Naive B cell (primary cell): ENCODE measurements around the gene ARMC6. TPM values are rescaled to one million over a fixed set of nuclear protein-coding genes. Genes with fewer than 3 reads are reported as not detected.
A peak's percentile ranks its signal among the peaks of the same experiment; 100 is the strongest.
"Not testable (repeated sequence)": the region's sequence is repeated elsewhere in the genome, so short reads cannot be mapped to it uniquely, and the experiment has no call there.

ENCODE experiments used
- ATAC-seq, 2 donors: fragments of 150-1000 bp; cut with Tn5 transposase; 2 replicates each; pipeline ENCODE4 v1.10.0; 2021; ENCODE audit warnings: low read depth in 2 of 2, mild to moderate bottlenecking in 2 of 2, moderate library complexity in 2 of 2
- DNase-seq: peaks from one replicate; pipeline ENCODE4 v3.0.0; 2022
- H3K27ac Mint-ChIP-seq, 6 donors: one replicate each; pipeline ENCODE4 v1.8.0; 2020 to 2022; ENCODE audit warnings: mild to moderate bottlenecking in 6 of 6, mixed read lengths in 6 of 6, moderate library complexity in 5 of 6, inconsistent platforms in 2 of 6
- H3K27me3 Mint-ChIP-seq, 3 donors: one replicate each; pipeline ENCODE4 v1.8.0; 2021 to 2022; ENCODE audit warnings: mixed read lengths in 3 of 3, mild to moderate bottlenecking in 1 of 3
- H3K36me3 Mint-ChIP-seq, 2 donors: one replicate each; pipeline ENCODE4 v1.8.0; 2020 to 2022; ENCODE audit warnings: mixed read lengths in 2 of 2, inconsistent platforms in 1 of 2, mild to moderate bottlenecking in 1 of 2
- H3K4me1 Mint-ChIP-seq, 3 donors: one replicate each; pipeline ENCODE4 v1.8.0; 2020 to 2022; ENCODE audit warnings: mixed read lengths in 3 of 3, inconsistent platforms in 1 of 3, mild to moderate bottlenecking in 1 of 3, moderate library complexity in 1 of 3
- H3K4me3 Mint-ChIP-seq, 8 donors: one replicate each; pipeline ENCODE4 v1.8.0; 2020 to 2022; ENCODE audit warnings: mild to moderate bottlenecking in 8 of 8, mixed read lengths in 8 of 8, moderate library complexity in 8 of 8, inconsistent platforms in 2 of 8
- H3K9me3 Mint-ChIP-seq, 7 donors: one replicate each; pipeline ENCODE4 v1.8.0; 2020 to 2022; ENCODE audit warnings: mixed read lengths in 7 of 7, mild to moderate bottlenecking in 5 of 7, inconsistent platforms in 2 of 7, moderate library complexity in 1 of 7
- polyA plus RNA-seq, 6 donors: library from polyadenylated mRNA; unstranded; fragments of 300-500 nt; fragmentation: Illumina TruSeq; gene quantifications; one replicate each; pipeline ENCODE4 v1.2.3, GENCODE V29; 2021; ENCODE audit warnings: low read depth in 6 of 6

The ARMC6 gene
- polyA plus RNA-seq, 6 donors from 2014 or later, result 23.6 to 37.9 (median 28.6) TPM

DNA sequence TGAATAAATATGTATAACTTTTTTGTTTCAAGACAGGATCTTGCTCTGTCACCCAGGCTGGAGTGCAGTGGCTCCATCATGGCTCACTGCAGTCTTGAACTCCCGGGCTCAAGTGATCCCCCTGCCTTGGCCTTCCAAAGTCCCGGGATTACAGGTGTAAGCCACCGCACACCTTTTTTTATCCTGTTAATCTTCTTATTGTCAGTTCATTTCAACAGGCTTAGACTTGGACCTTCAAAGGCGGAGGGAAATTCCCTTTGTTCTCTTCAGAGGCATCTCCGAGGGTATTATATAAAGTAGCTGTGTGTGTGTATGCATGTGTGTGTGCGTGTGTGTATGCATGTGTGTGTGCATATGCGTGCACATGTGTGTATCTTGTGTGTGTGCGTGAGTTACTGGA, 35.1 kb upstream of the ARMC6 start:
- no peak overlapping the region for H3K4me3 Mint-ChIP-seq
- ATAC-seq (no peak), DNase-seq (no peak)
- H3K27ac Mint-ChIP-seq, result peak overlapping the region in 3 of 6 donors; percentile 36 to 80 (median 58)
- no peaks in the 10 kb centered on the region for H3K9me3 Mint-ChIP-seq
- H3K36me3 Mint-ChIP-seq, result peaks cover 8 to 33% of the 10 kb centered on the region in 2 donors
- H3K4me1 Mint-ChIP-seq, result peaks cover 4 to 11% (median 9%) of the 10 kb centered on the region in 3 donors
- H3K27me3 Mint-ChIP-seq, result no peaks in the 10 kb centered on the region

DNA sequence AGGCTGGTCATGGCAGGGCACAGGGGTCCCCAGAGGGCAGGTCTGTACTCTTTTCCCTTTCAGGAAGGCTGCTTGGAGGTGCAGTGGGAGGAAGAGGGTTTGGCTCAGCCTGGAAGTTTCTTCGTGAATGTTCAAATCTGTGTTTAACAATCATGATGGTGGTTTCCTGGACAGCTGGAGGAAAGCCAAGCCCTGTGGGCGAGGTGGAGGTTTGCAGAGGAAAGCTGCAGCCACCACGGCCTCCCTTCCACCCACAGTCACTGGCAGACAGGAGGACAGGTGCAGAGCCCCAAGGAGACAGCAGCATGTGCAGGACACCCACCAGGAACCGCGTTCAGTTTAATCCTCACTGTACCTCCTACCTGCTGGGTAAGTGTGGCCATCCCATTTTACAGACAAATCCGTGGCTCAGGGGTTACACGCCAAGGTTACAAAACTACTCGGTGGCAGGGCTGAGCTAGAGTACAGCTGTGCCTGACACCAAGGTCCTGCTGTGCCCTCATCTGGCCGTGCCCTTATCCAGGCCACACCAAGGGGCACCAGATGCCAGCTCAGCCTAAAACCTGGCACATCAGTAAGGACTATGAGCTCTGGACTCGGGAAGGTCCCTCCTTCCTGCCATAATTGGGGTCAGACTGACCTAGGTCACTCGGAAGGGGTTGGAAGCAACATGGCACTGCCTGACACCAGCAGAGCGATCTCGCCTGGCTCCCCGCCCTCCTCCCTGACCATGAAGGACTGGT, 34.2 kb upstream of the ARMC6 start:
- H3K9me3 Mint-ChIP-seq, result no peaks in the 10 kb centered on the region
- H3K4me1 Mint-ChIP-seq, result peaks cover 4 to 11% (median 9%) of the 10 kb centered on the region in 3 donors
- ATAC-seq (no peak), DNase-seq (no peak)
- peak overlapping the region in 2 of 6 donors; percentile 36 to 76 for H3K27ac Mint-ChIP-seq
- no peaks in the 10 kb centered on the region for H3K27me3 Mint-ChIP-seq
- H3K36me3 Mint-ChIP-seq, result peaks cover 8 to 28% of the 10 kb centered on the region in 2 donors
- H3K4me3 Mint-ChIP-seq, result peak overlapping the region in 1 of 8 donors; percentile 43

DNA sequence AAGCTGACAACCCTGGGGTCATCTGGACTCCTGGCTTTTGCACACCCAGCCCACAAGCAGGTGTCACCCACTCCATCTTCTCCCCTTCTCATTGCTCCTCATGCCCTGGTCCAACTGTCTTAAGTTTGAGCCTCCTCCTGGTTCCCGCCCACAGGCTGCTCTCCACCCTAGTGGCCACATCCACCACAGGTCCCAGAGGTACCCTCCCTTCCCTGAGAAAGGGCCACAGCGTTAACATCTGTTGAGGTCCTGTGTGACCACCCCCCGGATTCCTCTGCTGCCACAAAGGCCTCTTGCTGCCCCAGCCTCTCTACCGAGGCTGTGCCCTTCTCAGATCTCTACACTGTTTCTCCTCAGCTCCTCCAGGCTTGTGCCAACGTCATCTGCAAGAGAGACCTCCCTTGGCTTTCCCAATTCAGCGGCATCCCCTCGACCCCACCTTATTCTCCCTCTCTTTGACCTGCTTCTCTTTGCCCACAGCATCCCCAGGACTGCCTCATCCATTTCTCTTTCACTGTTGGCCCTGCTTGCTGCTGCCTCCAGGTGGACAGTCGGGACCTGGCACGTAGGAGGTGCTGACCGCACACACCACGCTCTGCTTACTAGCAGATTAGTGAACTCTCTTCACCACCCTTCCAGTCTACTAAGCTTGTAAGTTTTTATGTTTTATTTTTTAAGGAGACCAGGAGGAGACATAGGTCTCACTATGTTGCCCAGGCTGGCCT, 33.3 kb upstream of the ARMC6 start:
- DNase-seq (no peak), ATAC-seq (no peak)
- H3K4me3 Mint-ChIP-seq, result no peak overlapping the region

DNA sequence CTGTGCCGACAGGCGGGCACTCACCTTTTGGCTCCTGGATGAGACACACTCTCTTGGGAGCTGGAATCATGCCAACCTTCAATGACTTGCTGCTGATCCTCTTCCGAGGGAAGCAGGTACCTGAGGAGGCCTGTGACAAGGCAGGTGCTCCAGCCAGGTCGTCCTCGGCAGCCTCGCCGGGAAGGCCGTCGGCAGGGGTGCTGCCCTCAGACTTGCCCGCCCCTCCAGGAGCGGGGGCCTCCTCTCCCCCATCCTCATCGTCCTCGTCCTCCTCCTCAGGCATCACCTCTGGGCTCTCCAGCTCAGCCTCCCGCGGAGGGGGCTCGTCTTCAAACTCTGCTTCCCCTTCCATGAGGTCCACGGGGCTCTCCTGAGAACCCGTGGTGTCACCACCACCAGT, 29.3 kb upstream of the ARMC6 start:
- peak overlapping the region in 1 of 8 donors; percentile 66 for H3K4me3 Mint-ChIP-seq
- H3K9me3 Mint-ChIP-seq, result no peaks in the 10 kb centered on the region
- peaks cover 4 to 9% (median 6%) of the 10 kb centered on the region in 3 donors for H3K4me1 Mint-ChIP-seq
- DNase-seq (no peak), ATAC-seq (no peak)
- H3K27me3 Mint-ChIP-seq, result no peaks in the 10 kb centered on the region
- H3K27ac Mint-ChIP-seq, result no peak overlapping the region
- peaks cover 12 to 31% of the 10 kb centered on the region in 2 donors for H3K36me3 Mint-ChIP-seq

More for the DNA sequence above, 33.3 kb upstream of the ARMC6 start:
- H3K4me1 Mint-ChIP-seq, result peaks cover 4 to 11% (median 9%) of the 10 kb centered on the region in 3 donors
- H3K27me3 Mint-ChIP-seq, result no peaks in the 10 kb centered on the region
- no peaks in the 10 kb centered on the region for H3K9me3 Mint-ChIP-seq
- H3K36me3 Mint-ChIP-seq, result peaks cover 16 to 37% of the 10 kb centered on the region in 2 donors
- H3K27ac Mint-ChIP-seq, result peak overlapping the region in 2 of 6 donors; percentile 27 to 76

DNA sequence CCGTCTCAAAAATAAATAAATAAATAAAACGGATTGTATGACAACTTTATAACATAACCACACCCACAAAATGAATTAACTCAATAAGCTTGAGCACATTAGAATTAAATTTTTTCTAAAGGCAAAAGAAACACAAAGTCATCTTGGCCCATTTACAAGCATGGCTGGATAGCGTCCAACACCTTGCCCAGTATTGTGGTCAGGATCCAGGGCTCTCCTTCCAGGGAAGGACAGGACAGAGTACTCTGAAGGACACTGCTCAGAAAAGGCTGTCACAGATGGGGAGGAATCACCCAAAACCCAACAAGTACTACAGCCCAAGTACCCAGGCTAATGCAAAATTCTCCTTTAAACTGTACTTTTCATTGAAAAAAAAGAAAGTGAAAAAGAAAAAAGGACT, 27.2 kb upstream of the ARMC6 start:
- no peaks in the 10 kb centered on the region for H3K27me3 Mint-ChIP-seq
- H3K4me1 Mint-ChIP-seq, result no peaks in the 10 kb centered on the region
- no peaks in the 10 kb centered on the region for H3K9me3 Mint-ChIP-seq
- H3K27ac Mint-ChIP-seq, result no peak overlapping the region
- no peak for DNase-seq
- no peak overlapping the region for H3K4me3 Mint-ChIP-seq
- no peak for ATAC-seq
- peaks cover 27 to 33% of the 10 kb centered on the region in 2 donors for H3K36me3 Mint-ChIP-seq

DNA sequence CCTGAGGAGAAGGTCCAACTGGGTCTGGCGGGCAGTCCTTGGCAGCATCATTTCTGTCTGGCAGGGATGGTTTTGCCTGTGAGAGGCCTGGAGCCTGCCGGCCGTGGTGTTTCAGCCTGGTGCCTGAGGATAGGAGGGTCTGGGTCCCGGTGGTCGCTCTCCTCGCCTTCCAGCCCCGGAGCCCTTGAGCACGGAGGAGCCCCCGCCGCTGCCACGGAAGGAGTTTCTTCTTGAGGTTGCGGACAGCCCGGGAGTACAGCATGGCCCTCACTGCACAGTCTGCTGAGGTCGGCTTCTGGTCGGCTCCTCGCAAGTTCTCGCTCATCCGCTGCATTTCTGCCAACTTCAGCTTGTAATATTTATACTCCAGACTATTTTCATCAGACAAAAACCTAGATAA, 23.5 kb upstream of the ARMC6 start:
- ATAC-seq (no peak), DNase-seq (no peak)
- Mint-ChIP-seq H3K27ac (no peak overlapping the region), H3K27me3 (no peaks in the 10 kb centered on the region), H3K36me3 (peaks cover 29 to 30% of the 10 kb centered on the region in 2 donors), H3K4me1 (no peaks in the 10 kb centered on the region), H3K9me3 (no peaks in the 10 kb centered on the region), H3K4me3 (no peak overlapping the region)

DNA sequence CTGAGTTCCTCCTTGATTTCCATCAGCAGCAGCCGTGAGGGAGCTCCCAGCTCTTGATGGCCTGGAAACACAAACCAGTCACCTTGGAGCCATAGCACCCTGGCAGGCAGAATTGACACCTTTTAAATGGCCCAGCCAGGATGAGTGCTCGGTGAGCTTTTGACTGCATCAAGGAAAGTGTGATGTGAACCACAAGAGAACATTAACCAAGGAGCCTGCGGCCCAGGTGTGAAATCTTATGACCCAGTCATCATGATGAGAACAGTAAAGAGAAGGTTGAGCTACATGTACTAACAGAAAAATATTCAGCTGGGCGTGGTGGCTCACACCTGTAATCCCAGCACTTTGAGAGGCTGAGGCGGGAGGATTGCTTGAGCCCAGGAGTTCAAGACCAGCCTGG, 22.9 kb upstream of the ARMC6 start:
- DNase-seq (no peak), ATAC-seq (no peak)
- H3K36me3 Mint-ChIP-seq, result peaks cover 26 to 27% of the 10 kb centered on the region in 2 donors
- H3K4me1 Mint-ChIP-seq, result peaks cover 0 to 1% (median 0%) of the 10 kb centered on the region in 3 donors
- no peaks in the 10 kb centered on the region for H3K9me3 Mint-ChIP-seq
- H3K4me3 Mint-ChIP-seq, result peak overlapping the region in 1 of 8 donors; percentile 56
- H3K27ac Mint-ChIP-seq, result no peak overlapping the region
- H3K27me3 Mint-ChIP-seq, result no peaks in the 10 kb centered on the region

DNA sequence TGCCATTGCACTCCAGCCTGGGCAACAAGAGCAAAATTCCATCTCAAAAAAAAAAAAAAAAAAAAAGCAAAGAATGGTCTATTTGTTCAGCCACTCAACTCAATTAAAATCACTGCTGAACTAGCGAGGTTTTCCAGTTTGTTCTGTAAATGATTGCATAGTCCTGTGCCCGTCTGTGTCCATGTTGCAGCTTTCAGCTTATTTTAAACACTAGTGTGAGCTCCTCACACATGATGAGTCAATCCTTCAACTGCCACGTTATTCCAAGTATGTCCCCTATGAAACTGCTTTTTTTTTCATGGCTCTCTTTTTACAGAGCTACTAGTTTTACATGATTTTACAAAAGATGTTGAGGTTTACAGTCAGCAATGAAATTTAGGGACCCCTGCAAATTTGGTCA, 12.3 kb upstream of the ARMC6 start:
- no peaks in the 10 kb centered on the region for H3K9me3 Mint-ChIP-seq
- DNase-seq (no peak), ATAC-seq (no peak)
- no peak overlapping the region for H3K4me3 Mint-ChIP-seq
- H3K36me3 Mint-ChIP-seq, result peaks cover 16 to 20% of the 10 kb centered on the region in 2 donors
- H3K27me3 Mint-ChIP-seq, result no peaks in the 10 kb centered on the region
- no peak overlapping the region for H3K27ac Mint-ChIP-seq
- H3K4me1 Mint-ChIP-seq, result peaks cover 11 to 31% (median 14%) of the 10 kb centered on the region in 3 donors

DNA sequence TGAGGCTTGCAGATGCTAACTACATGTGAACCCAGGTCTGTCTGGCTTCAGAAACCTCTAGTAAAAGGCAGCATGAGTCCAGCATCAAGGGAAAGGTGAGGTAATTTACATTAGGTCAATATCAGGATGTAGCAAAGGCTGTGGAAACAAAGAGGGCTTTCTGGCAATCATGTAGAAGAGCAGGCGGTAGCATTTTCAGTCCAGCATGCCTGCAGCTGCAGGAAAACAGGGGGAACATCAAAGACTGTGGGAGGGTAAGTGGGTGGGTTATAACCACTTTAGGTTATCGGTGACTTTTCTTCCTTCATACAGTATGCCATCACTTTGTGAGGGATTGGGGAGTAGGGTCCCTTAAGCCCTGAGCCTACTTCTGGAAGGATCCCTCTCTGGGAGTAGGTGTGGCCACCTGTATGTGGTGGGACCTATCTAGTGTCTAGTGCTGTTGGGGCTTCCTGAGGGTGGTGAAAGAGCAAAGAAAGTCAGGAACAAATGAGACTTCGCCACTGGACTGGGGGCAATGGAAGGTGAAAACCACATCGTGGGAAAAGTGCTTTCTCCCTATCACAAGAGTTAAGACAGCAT, 10.9 kb upstream of the ARMC6 start:
- Mint-ChIP-seq H3K9me3 (no peaks in the 10 kb centered on the region), H3K27me3 (no peaks in the 10 kb centered on the region), H3K4me1 (peaks cover 15 to 39% (median 21%) of the 10 kb centered on the region in 3 donors), H3K36me3 (peaks cover 21 to 32% of the 10 kb centered on the region in 2 donors), H3K4me3 (no peak overlapping the region), H3K27ac (peak overlapping the region in 1 of 6 donors; percentile 2)
- ATAC-seq, result no peak
- DNase-seq, result no peak

DNA sequence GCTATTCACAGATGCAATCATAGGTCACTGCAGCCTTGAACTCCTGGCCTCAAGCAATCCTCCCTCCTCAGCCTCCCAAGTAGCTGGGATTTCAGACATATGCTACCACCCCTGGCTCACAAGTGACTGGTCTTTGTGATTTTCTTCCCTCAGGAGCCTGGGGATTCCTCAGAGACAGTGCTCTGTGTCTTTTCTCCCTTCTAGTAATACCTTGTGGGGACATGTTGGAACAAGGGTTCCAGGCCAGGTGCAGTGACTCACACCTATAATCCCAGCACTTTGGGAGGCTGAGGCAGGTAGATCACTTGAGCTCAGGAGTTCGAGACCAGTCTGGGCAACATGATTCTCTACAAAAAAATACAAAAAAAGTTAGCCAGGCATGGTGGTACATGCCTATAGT, 10.0 kb upstream of the ARMC6 start:
- DNase-seq, H3K9me3 Mint-ChIP-seq, H3K27me3 Mint-ChIP-seq, H3K4me3 Mint-ChIP-seq, ATAC-seq: not testable (repeated sequence)
- Mint-ChIP-seq H3K27ac (peak overlapping the region in 1 of 6 donors; percentile 58), H3K4me1 (peaks cover 20 to 47% (median 28%) of the 10 kb centered on the region in 3 donors), H3K36me3 (peaks cover 30 to 39% of the 10 kb centered on the region in 2 donors)

DNA sequence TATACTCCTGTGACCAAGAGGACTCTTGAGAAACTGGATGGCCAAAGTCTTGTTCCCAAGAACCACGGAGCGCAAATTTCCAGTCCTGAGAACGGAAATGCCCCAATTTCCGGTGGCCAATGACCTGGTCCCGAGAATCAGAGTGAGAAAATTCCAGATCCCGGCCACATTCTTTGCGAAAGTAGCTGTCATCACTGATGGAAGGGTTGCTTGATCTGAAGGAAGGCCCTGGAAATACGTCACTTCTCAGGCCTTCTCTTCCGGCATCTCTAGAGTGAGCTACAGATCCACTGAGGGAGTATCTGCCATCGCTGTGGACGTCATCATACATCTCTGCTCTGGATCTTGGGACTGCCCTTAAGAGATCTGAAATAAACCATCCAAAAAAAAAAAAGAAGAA, 7.5 kb upstream of the ARMC6 start:
- peaks cover 25 to 41% (median 29%) of the 10 kb centered on the region in 3 donors for H3K4me1 Mint-ChIP-seq
- H3K27me3 Mint-ChIP-seq, result no peaks in the 10 kb centered on the region
- ATAC-seq (no peak), DNase-seq (no peak)
- peak overlapping the region in 3 of 6 donors; percentile 3 to 65 (median 39) for H3K27ac Mint-ChIP-seq
- H3K9me3 Mint-ChIP-seq, result no peaks in the 10 kb centered on the region
- peaks cover 30 to 32% of the 10 kb centered on the region in 2 donors for H3K36me3 Mint-ChIP-seq
- peak overlapping the region in 2 of 8 donors; percentile 18 to 52 for H3K4me3 Mint-ChIP-seq

DNA sequence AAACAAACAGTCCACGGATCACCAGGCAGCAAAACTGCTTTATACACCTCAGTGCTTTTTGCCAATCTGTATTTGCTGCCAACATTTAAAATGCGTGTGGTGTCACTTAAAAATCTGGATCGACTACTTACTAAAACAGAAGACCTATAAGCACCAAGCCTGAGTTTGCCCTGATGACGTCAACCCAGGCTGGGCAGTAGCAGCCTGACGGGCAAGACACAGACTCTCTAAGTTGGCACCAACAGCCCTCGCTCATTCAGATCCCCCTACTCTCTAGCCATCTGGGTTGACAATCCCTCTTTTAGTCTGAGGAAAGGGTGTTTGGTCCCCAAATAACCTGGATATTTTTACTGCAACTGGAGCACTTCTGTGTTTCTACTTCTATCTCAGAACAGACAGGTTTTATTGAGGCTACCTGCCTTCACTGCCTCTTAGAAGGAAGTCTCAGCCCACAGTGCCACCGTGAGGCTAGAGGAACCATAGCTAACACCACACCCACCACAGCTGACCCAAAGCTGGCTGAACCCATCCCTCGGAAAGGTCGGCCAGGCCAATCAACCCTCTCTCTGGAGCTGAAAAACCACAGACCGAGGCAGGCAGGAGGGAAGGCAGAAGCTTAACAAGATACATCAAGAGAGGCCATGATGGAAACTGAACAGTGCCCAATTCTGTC, 7.0 kb upstream of the ARMC6 start:
- Mint-ChIP-seq H3K4me1 (peaks cover 28 to 41% (median 29%) of the 10 kb centered on the region in 3 donors), H3K4me3 (peak overlapping the region in 1 of 8 donors; percentile 22), H3K36me3 (peaks cover 30 to 32% of the 10 kb centered on the region in 2 donors), H3K9me3 (no peaks in the 10 kb centered on the region), H3K27me3 (no peaks in the 10 kb centered on the region), H3K27ac (peak overlapping the region in 2 of 6 donors; percentile 3 to 49)
- ATAC-seq, result no peak
- no peak for DNase-seq

DNA sequence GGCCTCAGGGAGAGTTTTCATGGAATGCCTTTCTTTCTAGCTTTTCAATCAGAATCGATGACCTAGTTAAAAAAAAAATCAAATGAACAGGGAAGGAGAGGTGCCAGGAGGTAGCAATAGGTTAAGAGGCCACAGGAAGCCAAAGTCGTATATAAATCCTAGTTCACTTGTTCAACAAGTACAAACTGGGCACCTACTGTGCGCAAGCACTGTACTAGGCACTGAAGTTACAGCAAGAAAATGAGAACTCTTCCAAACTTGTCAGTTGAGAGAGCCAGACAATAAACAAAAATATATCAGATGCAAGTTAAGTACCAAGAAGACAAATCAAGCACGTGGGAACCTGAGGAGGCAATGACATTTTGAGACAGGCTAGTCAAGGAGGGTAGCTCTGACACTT, 6.2 kb upstream of the ARMC6 start:
- Mint-ChIP-seq H3K27ac (peak overlapping the region in 2 of 6 donors; percentile 24 to 57), H3K4me3 (peak overlapping the region in 1 of 8 donors; percentile 22), H3K4me1 (peaks cover 29 to 42% (median 33%) of the 10 kb centered on the region in 3 donors), H3K9me3 (no peaks in the 10 kb centered on the region), H3K36me3 (peaks cover 30 to 32% of the 10 kb centered on the region in 2 donors), H3K27me3 (no peaks in the 10 kb centered on the region)
- no peak for DNase-seq
- ATAC-seq, result no peak
